ENCODE data around the gene BAMBI. TPM values are rescaled to one million over a fixed set of nuclear protein-coding genes. Genes with fewer than 3 reads are reported as not detected.

The BAMBI gene
- 10.4 TPM for total RNA-seq

GRCh38 chr10:28676968-28677887 is at the start of gene BAMBI:
TSS of gene BAMBI (plus strand) at chr10:28677521. CDS start at chr10:28677898, 377 bp downstream.

Small RNAs within 50 kb of the gene (small RNA-seq; reads per million reads assigned to genes)
- gene RNU4ATAC6P, result not detected
- not detected for gene RNU6-1067P

Other genes starting within 250 kb of the BAMBI start
- 97.1 TPM for gene WAC, start 144.4 kb upstream of the BAMBI start, total RNA-seq